ENCODE data around the gene KMT2B.
"Not testable (repeated sequence)": the region's sequence is repeated elsewhere in the genome, so short reads cannot be mapped to it uniquely, and the experiment has no call there.

KMT2B gene

DNA sequence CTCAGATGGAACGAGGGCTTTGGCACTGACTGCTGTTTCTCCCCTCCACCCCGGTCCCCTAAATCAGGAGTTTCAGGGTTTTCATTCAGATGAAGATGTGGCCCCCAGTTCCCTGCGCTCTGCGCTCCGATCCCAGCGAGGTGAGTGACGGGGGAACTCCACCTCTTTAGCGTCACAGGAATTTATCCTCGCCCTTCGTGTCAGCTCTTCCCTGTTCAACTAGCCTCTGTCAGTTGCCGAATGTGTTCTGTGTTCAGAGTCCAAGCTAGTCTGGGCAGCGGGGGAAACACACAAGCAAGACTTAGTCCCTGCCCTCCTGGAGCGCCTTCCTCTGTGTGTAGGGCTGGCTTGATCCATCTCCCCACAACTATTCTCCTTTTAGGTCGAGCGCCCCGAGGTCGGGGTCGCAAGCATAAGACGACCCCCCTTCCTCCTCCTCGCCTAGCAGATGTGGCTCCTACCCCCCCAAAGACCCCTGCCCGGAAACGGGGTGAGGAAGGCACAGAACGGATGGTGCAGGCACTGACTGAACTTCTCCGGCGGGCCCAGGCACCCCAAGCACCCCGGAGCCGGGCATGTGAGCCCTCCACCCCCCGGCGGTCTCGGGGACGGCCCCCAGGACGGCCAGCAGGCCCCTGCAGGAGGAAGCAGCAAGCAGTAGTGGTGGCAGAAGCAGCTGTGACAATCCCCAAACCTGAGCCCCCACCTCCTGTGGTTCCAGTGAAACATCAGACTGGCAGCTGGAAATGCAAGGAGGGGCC is 1.8 kb downstream of the KMT2B start:
- DNase-seq (ENCODE audit: low read depth, low spot score), result no peak
- WGBS (ENCODE audit: insufficient coverage, insufficient read length), result no CpG with 5 or more reads among the region's 32 CpGs
- Histone ChIP-seq H3K27me3 (ENCODE audit: control insufficient read depth, insufficient read depth, low read length) (no peaks in the 10 kb centered on the region), H3K27ac (ENCODE audit: low read length) (no peak overlapping the region), H3K4me1 (ENCODE audit: control insufficient read depth, insufficient read depth, low read length) (peaks cover 6% of the 10 kb centered on the region), H3K9me3 (ENCODE audit: control insufficient read depth, insufficient read depth, low read length) (no peaks in the 10 kb centered on the region), H3K4me3 (ENCODE audit: low read length) (no peak overlapping the region), H3K36me3 (ENCODE audit: control insufficient read depth, insufficient read depth, low read length) (peaks cover 36% of the 10 kb centered on the region)

DNA sequence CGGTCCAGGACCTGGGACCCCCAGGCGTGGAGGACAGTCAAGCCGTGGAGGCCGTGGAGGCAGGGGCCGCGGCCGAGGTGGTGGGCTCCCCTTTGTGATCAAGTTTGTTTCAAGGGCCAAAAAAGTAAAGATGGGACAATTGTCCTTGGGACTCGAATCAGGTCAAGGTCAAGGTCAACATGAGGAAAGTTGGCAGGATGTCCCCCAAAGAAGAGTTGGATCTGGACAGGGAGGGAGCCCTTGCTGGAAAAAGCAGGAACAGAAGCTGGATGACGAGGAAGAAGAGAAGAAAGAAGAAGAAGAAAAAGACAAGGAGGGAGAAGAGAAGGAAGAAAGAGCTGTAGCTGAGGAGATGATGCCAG is 2.3 kb downstream of the KMT2B start:
- no peak for DNase-seq (ENCODE audit: low read depth, low spot score)
- WGBS (ENCODE audit: insufficient coverage, insufficient read length), result no CpG with 5 or more reads among the region's 9 CpGs
- Histone ChIP-seq H3K27ac (ENCODE audit: low read length) (no peak overlapping the region), H3K4me3 (ENCODE audit: low read length) (no peak overlapping the region), H3K27me3 (ENCODE audit: control insufficient read depth, insufficient read depth, low read length) (no peaks in the 10 kb centered on the region), H3K4me1 (ENCODE audit: control insufficient read depth, insufficient read depth, low read length) (peaks cover 6% of the 10 kb centered on the region), H3K36me3 (ENCODE audit: control insufficient read depth, insufficient read depth, low read length) (peaks cover 41% of the 10 kb centered on the region), H3K9me3 (ENCODE audit: control insufficient read depth, insufficient read depth, low read length) (no peaks in the 10 kb centered on the region)

DNA sequence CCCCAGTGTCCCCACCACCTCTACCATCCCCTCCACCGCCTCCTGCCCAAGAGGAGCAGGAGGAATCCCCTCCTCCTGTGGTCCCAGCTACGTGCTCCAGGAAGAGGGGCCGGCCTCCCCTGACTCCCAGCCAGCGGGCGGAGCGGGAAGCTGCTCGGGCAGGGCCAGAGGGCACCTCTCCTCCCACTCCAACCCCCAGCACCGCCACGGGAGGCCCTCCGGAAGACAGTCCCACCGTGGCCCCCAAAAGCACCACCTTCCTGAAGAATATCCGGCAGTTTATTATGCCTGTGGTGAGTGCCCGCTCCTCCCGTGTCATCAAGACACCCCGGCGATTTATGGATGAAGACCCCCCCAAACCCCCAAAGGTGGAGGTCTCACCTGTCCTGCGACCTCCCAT is 2.8 kb downstream of the KMT2B start:
- no CpG with 5 or more reads among the region's 17 CpGs for WGBS (ENCODE audit: insufficient coverage, insufficient read length)
- peaks cover 46% of the 10 kb centered on the region for H3K36me3 ChIP-seq (ENCODE audit: control insufficient read depth, insufficient read depth, low read length)

DNA sequence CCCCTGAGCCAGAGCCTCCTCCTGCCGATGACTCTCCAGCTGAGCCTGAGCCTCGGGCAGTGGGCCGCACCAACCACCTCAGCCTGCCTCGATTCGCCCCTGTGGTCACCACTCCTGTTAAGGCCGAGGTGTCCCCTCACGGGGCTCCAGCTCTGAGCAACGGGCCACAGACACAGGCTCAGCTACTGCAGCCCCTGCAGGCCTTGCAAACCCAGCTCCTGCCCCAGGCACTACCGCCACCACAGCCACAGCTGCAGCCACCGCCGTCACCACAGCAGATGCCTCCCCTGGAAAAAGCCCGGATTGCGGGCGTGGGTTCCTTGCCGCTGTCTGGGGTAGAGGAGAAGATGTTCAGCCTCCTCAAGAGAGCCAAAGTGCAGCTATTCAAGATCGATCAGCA is 3.6 kb downstream of the KMT2B start:
- no CpG with 5 or more reads among the region's 16 CpGs for WGBS (ENCODE audit: insufficient coverage, insufficient read length)
- H3K27ac ChIP-seq (ENCODE audit: low read length), result no peak overlapping the region
- H3K4me3 ChIP-seq (ENCODE audit: low read length), result no peak overlapping the region
- H3K4me1 ChIP-seq (ENCODE audit: control insufficient read depth, insufficient read depth, low read length), result no peaks in the 10 kb centered on the region; the same call in 1 of the 2 replicates
- no peaks in the 10 kb centered on the region for H3K9me3 ChIP-seq (ENCODE audit: control insufficient read depth, insufficient read depth, low read length)
- no peaks in the 10 kb centered on the region for H3K27me3 ChIP-seq (ENCODE audit: control insufficient read depth, insufficient read depth, low read length)
- peaks cover 50% of the 10 kb centered on the region for H3K36me3 ChIP-seq (ENCODE audit: control insufficient read depth, insufficient read depth, low read length)
- DNase-seq (ENCODE audit: low read depth, low spot score), result no peak

More for the DNA sequence above, 2.8 kb downstream of the KMT2B start:
- Histone ChIP-seq H3K4me3 (ENCODE audit: low read length) (no peak overlapping the region), H3K27me3 (ENCODE audit: control insufficient read depth, insufficient read depth, low read length) (no peaks in the 10 kb centered on the region), H3K4me1 (ENCODE audit: control insufficient read depth, insufficient read depth, low read length) (peaks cover 2% of the 10 kb centered on the region), H3K27ac (ENCODE audit: low read length) (no peak overlapping the region), H3K9me3 (ENCODE audit: control insufficient read depth, insufficient read depth, low read length) (no peaks in the 10 kb centered on the region)
- no peak for DNase-seq (ENCODE audit: low read depth, low spot score)

DNA sequence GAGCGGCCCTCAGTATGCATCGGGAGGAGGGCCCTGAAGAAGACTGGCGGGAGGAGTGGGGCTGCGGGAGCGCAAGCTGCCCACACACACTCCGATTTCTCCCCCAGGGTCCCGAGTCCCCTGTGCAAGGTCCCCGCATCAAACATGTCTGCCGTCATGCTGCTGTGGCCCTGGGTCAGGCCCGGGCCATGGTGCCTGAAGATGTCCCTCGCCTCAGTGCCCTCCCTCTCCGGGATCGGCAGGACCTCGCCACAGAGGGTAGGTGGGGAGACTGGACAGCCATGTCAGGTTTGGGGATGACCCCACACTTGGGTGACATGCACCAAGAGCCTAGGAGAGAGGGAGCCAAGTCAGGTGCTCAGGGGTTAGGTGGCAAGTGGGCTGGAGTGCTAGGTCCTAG is 4.7 kb downstream of the KMT2B start:
- Histone ChIP-seq H3K27me3 (ENCODE audit: control insufficient read depth, insufficient read depth, low read length) (no peaks in the 10 kb centered on the region), H3K9me3 (ENCODE audit: control insufficient read depth, insufficient read depth, low read length) (no peaks in the 10 kb centered on the region), H3K4me1 (ENCODE audit: control insufficient read depth, insufficient read depth, low read length) (no peaks in the 10 kb centered on the region; the same call in 1 of the 2 replicates), H3K4me3 (ENCODE audit: low read length) (no peak overlapping the region), H3K27ac (ENCODE audit: low read length) (no peak overlapping the region), H3K36me3 (ENCODE audit: control insufficient read depth, insufficient read depth, low read length) (peaks cover 54% of the 10 kb centered on the region)
- no CpG with 5 or more reads among the region's 14 CpGs for WGBS (ENCODE audit: insufficient coverage, insufficient read length)
- no peak for DNase-seq (ENCODE audit: low read depth, low spot score)

DNA sequence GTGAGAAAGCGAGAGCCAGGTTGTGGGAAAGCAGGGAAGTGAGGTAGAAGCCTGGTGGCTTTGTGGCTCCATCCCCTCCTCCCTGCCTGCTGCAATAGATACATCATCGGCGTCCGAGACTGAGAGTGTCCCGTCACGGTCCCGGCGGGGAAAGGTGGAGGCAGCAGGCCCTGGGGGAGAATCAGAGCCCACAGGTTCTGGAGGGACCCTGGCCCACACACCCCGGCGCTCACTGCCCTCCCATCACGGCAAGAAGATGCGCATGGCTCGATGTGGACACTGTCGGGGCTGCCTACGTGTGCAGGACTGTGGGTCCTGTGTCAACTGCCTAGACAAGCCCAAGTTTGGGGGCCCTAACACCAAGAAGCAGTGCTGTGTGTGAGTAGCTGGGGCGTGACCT is 5.1 kb downstream of the KMT2B start:
- WGBS (ENCODE audit: insufficient coverage, insufficient read length), result no CpG with 5 or more reads among the region's 16 CpGs
- no peaks in the 10 kb centered on the region for H3K9me3 ChIP-seq (ENCODE audit: control insufficient read depth, insufficient read depth, low read length)

DNA sequence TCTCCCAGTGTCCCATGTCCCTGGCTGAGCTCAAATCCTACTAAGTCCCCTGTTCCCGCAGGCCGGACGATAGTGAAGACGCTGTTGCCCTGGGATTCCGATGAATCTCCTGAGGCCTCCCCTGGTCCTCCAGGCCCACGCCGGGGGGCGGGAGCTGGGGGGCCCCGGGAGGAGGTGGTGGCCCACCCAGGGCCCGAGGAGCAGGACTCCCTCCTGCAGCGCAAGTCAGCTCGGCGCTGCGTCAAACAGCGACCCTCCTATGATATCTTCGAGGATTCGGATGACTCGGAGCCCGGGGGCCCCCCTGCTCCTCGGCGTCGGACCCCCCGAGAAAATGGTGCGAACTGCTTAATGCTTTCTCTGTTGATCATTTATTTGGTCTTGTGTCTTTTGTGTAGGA is 5.9 kb downstream of the KMT2B start:
- Histone ChIP-seq H3K9me3 (ENCODE audit: control insufficient read depth, insufficient read depth, low read length) (no peaks in the 10 kb centered on the region), H3K27ac (ENCODE audit: low read length) (no peak overlapping the region)

More for the DNA sequence above, 5.1 kb downstream of the KMT2B start:
- no peaks in the 10 kb centered on the region; the same call in 1 of the 2 replicates for H3K4me1 ChIP-seq (ENCODE audit: control insufficient read depth, insufficient read depth, low read length)
- H3K27ac ChIP-seq (ENCODE audit: low read length), result no peak overlapping the region
- no peak for DNase-seq (ENCODE audit: low read depth, low spot score)
- H3K36me3 ChIP-seq (ENCODE audit: control insufficient read depth, insufficient read depth, low read length), result peaks cover 56% of the 10 kb centered on the region
- no peak overlapping the region for H3K4me3 ChIP-seq (ENCODE audit: low read length)
- no peaks in the 10 kb centered on the region for H3K27me3 ChIP-seq (ENCODE audit: control insufficient read depth, insufficient read depth, low read length)

DNA sequence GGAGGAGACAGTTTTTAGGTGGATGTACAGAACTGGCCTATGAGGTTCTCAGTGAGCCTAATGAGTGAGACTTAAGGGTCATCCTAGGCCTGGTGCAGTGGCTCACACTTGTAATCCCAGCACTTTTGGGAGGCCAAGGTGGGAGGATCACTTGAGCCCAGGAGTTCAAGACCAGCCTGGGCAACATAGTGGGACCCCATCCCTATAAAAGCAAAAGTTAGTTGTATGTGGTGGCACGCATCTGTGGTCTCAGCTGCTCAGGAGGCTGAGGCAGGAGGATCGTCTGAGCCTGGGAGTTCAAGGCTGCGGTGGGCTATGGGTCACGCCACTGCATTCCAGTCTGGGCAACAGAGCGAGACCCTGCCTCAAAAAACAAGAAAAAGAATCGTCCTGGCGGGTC is 6.3 kb downstream of the KMT2B start:
- not testable (repeated sequence) for H3K27ac ChIP-seq (ENCODE audit: low read length); H3K27me3 ChIP-seq (ENCODE audit: control insufficient read depth, insufficient read depth, low read length); DNase-seq (ENCODE audit: low read depth, low spot score); H3K4me3 ChIP-seq (ENCODE audit: low read length); H3K4me1 ChIP-seq (ENCODE audit: control insufficient read depth, insufficient read depth, low read length); H3K9me3 ChIP-seq (ENCODE audit: control insufficient read depth, insufficient read depth, low read length)
- WGBS (ENCODE audit: insufficient coverage, insufficient read length), result no CpG with 5 or more reads among the region's 7 CpGs
- peaks cover 61% of the 10 kb centered on the region for H3K36me3 ChIP-seq (ENCODE audit: control insufficient read depth, insufficient read depth, low read length)

More for the DNA sequence above, 5.9 kb downstream of the KMT2B start:
- Histone ChIP-seq H3K36me3 (ENCODE audit: control insufficient read depth, insufficient read depth, low read length) (peaks cover 56% of the 10 kb centered on the region), H3K27me3 (ENCODE audit: control insufficient read depth, insufficient read depth, low read length) (no peaks in the 10 kb centered on the region), H3K4me3 (ENCODE audit: low read length) (no peak overlapping the region), H3K4me1 (ENCODE audit: control insufficient read depth, insufficient read depth, low read length) (no peaks in the 10 kb centered on the region)
- WGBS (ENCODE audit: insufficient coverage, insufficient read length), result no CpG with 5 or more reads among the region's 24 CpGs
- no peak for DNase-seq (ENCODE audit: low read depth, low spot score)

DNA sequence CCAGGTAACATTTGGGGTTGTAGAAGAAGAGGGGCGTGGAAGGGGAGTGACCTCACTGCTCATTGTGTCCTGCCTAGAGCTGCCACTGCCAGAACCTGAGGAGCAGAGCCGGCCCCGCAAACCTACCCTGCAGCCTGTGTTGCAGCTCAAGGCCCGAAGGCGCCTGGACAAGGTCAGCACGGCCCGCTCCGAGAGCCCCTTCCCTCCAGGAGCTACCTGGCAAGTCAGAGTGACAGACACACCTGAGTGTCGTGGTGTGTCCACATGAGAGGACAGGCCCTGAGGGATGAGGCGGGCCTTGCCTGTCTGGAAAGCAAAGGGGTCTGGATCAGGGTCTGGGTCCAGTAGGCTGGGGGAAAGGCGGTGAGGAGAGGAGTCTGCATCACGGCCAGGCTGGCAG is 6.8 kb downstream of the KMT2B start:
- Histone ChIP-seq H3K27me3 (ENCODE audit: control insufficient read depth, insufficient read depth, low read length) (no peaks in the 10 kb centered on the region), H3K4me3 (ENCODE audit: low read length) (no peak overlapping the region), H3K9me3 (ENCODE audit: control insufficient read depth, insufficient read depth, low read length) (no peaks in the 10 kb centered on the region), H3K36me3 (ENCODE audit: control insufficient read depth, insufficient read depth, low read length) (peaks cover 65% of the 10 kb centered on the region), H3K27ac (ENCODE audit: low read length) (no peak overlapping the region), H3K4me1 (ENCODE audit: control insufficient read depth, insufficient read depth, low read length) (no peaks in the 10 kb centered on the region)
- WGBS (ENCODE audit: insufficient coverage, insufficient read length), result no CpG with 5 or more reads among the region's 12 CpGs
- DNase-seq (ENCODE audit: low read depth, low spot score), result no peak

DNA sequence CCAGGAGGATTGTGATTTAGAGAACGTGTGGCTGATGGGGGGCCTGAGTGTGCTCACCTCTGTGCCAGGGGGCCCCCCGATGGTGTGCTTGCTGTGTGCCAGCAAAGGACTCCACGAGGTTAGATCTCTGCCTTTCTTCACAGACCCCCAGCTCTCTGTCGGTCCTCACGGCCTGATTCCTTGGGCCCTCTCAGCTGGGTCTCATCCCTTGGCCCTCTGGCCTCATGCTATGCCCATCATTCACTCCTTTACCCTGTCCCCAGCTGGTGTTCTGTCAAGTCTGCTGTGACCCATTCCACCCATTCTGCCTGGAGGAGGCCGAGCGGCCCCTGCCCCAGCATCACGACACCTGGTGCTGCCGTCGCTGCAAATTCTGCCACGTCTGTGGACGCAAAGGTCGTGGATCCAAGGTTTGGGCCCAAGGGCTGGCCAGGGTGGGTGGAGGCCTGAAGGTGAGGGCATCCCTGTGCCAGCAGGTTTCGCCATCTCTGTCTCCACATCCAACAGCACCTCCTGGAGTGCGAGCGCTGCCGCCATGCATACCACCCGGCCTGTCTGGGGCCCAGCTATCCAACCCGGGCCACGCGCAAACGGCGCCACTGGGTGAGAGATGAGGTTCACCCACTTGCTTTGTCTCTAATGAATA is 7.5 kb downstream of the KMT2B start:
- Histone ChIP-seq H3K27ac (ENCODE audit: low read length) (no peak overlapping the region), H3K4me3 (ENCODE audit: low read length) (no peak overlapping the region), H3K27me3 (ENCODE audit: control insufficient read depth, insufficient read depth, low read length) (no peaks in the 10 kb centered on the region), H3K36me3 (ENCODE audit: control insufficient read depth, insufficient read depth, low read length) (peaks cover 68% of the 10 kb centered on the region), H3K4me1 (ENCODE audit: control insufficient read depth, insufficient read depth, low read length) (no peaks in the 10 kb centered on the region), H3K9me3 (ENCODE audit: control insufficient read depth, insufficient read depth, low read length) (no peaks in the 10 kb centered on the region)
- WGBS (ENCODE audit: insufficient coverage, insufficient read length), result no CpG with 5 or more reads among the region's 23 CpGs
- DNase-seq (ENCODE audit: low read depth, low spot score), result no peak
